ENCODE results near the gene NCEH1. TPM values are rescaled to one million over a fixed set of nuclear protein-coding genes. Genes with fewer than 3 reads are reported as not detected.
"Not testable (repeated sequence)": the region's sequence is repeated elsewhere in the genome, so short reads cannot be mapped to it uniquely, and the experiment has no call there.

The NCEH1 gene
- total and polyA plus RNA-seq, 7 donors: 1.6 to 12.8 (median 3.2) TPM

GRCh38 chr3:172707967-172708366, 2.9 kb downstream of the NCEH1 start:
- Histone ChIP-seq H3K27me3 (no peaks in the 10 kb centered on the region), H3K36me3 (no peaks in the 10 kb centered on the region), H3K9me3 (no peaks in the 10 kb centered on the region), H3K4me1 (peaks cover 0 to 21% (median 17%) of the 10 kb centered on the region in 4 donors), H3K4me3 (no peak overlapping the region), H3K27ac (no peak overlapping the region)
- TF ChIP-seq CTCF (IDR thresholded peaks at IDR 0.05): no peak
- no peak for TF ChIP-seq EP300 (IDR thresholded peaks at IDR 0.05)
- no peak for TF ChIP-seq POLR2AphosphoS5 (IDR thresholded peaks at IDR 0.05)
- no peak for TF ChIP-seq POLR2A (IDR thresholded peaks at IDR 0.05)
- no peak for DNase-seq
- intact Hi-C loops (cut with DNase I): no loop called here
- 43 to 68% methylated on average over 1 of the region's 1 CpG for WGBS, 2 donors

- 42 to 74% methylated on average over 2 of the region's 2 CpGs for WGBS, 2 donors
- Histone ChIP-seq H3K4me3 (no peak overlapping the region), H3K9me3 (no peaks in the 10 kb centered on the region), H3K36me3 (no peaks in the 10 kb centered on the region), H3K4me1 (peaks cover 0 to 21% (median 17%) of the 10 kb centered on the region in 4 donors), H3K27ac (no peak overlapping the region), H3K27me3 (no peaks in the 10 kb centered on the region)
- TF ChIP-seq CTCF (IDR thresholded peaks at IDR 0.05) (no peak), EP300 (IDR thresholded peaks at IDR 0.05) (no peak), POLR2AphosphoS5 (IDR thresholded peaks at IDR 0.05) (no peak), POLR2A (IDR thresholded peaks at IDR 0.05) (no peak)
- DNase-seq: no peak
- intact Hi-C loops (cut with DNase I): no loop called here
These were observed 3.8 kb downstream of the NCEH1 start for GRCh38 chr3:172707030-172707429.

- 17 to 67% methylated on average over 4 of the region's 4 CpGs for WGBS, 2 donors
- intact Hi-C loops (cut with DNase I): no loop called here
- Histone ChIP-seq H3K27me3 (no peaks in the 10 kb centered on the region), H3K4me1 (peaks cover 0 to 15% (median 12%) of the 10 kb centered on the region in 4 donors), H3K4me3 (no peak overlapping the region), H3K27ac (no peak overlapping the region), H3K9me3 (no peaks in the 10 kb centered on the region), H3K36me3 (no peaks in the 10 kb centered on the region)
- no peak for TF ChIP-seq CTCF (IDR thresholded peaks at IDR 0.05)
- no peak for TF ChIP-seq POLR2AphosphoS5 (IDR thresholded peaks at IDR 0.05)
- no peak for TF ChIP-seq POLR2A (IDR thresholded peaks at IDR 0.05)
- TF ChIP-seq EP300 (IDR thresholded peaks at IDR 0.05): no peak
- no peak for DNase-seq
These were observed 5.7 kb downstream of the NCEH1 start for GRCh38 chr3:172705170-172705569.

- intact Hi-C loops (cut with DNase I): no loop called here
- Histone ChIP-seq H3K4me3 (no peak overlapping the region), H3K36me3 (no peaks in the 10 kb centered on the region), H3K27ac (no peak overlapping the region), H3K27me3 (no peaks in the 10 kb centered on the region), H3K9me3 (no peaks in the 10 kb centered on the region), H3K4me1 (peaks cover 0 to 4% (median 3%) of the 10 kb centered on the region in 4 donors)
- DNase-seq: no peak
- 5 to 39% methylated on average over 1 of the region's 1 CpG for WGBS, 2 donors
- TF ChIP-seq EP300 (IDR thresholded peaks at IDR 0.05) (no peak), POLR2A (IDR thresholded peaks at IDR 0.05) (no peak), POLR2AphosphoS5 (IDR thresholded peaks at IDR 0.05) (no peak)
These were observed 6.9 kb downstream of the NCEH1 start for GRCh38 chr3:172704001-172704400.

- H3K36me3 ChIP-seq; H3K4me3 ChIP-seq; intact Hi-C loops (cut with DNase I); H3K27ac ChIP-seq; H3K27me3 ChIP-seq; H3K4me1 ChIP-seq; DNase-seq; H3K9me3 ChIP-seq: not testable (repeated sequence)
- 81 to 91% methylated on average over 3 of the region's 3 CpGs for WGBS, 2 donors
These were observed 8.1 kb downstream of the NCEH1 start for GRCh38 chr3:172702731-172703130.

GRCh38 chr3:172702256-172702655, 8.6 kb downstream of the NCEH1 start:
- Histone ChIP-seq H3K27ac (no peak overlapping the region), H3K9me3 (no peaks in the 10 kb centered on the region), H3K36me3 (no peaks in the 10 kb centered on the region), H3K4me3 (no peak overlapping the region), H3K4me1 (no peaks in the 10 kb centered on the region), H3K27me3 (no peaks in the 10 kb centered on the region)
- TF ChIP-seq POLR2A (IDR thresholded peaks at IDR 0.05) (no peak), POLR2AphosphoS5 (IDR thresholded peaks at IDR 0.05) (no peak), CTCF (IDR thresholded peaks at IDR 0.05) (no peak), EP300 (IDR thresholded peaks at IDR 0.05) (no peak)
- no peak for DNase-seq
- intact Hi-C loops (cut with DNase I): no loop called here
- 58 to 87% methylated on average over 3 of the region's 3 CpGs for WGBS, 2 donors

All from sigmoid colon (tissue), 7 donors.